Uterus (tissue), 2 donors: ENCODE measurements around the gene FBLN5.

Experiments
- CTCF ChIP-seq, 4 experiments: fragments of 200-600 bp in 2 of 4; fragments of 450-650 bp in 2 of 4; sonication (generic) in 2 of 4; IDR thresholded peaks; one replicate each; pipeline ENCODE4 v1.5.1; 2016 to 2019; ENCODE audit warnings: antibody characterized with exemption in 4 of 4, mild to moderate bottlenecking in 2 of 4, moderate library complexity in 1 of 4
- POLR2A ChIP-seq, 2 donors: fragments of 450-650 bp; IDR thresholded peaks; one replicate each; pipeline ENCODE4 v1.6.1; 2016; ENCODE audit warnings: antibody characterized with exemption in 2 of 2, mild to moderate bottlenecking in 1 of 2, moderate library complexity in 1 of 2

- TF ChIP-seq POLR2A (IDR thresholded peaks at IDR 0.05) (no peak), CTCF (IDR thresholded peaks at IDR 0.05) (no peak)
Measured at GRCh38 chr14:91830777-91831176, 116.7 kb downstream of the FBLN5 start.
